Measurements from ENCODE around the gene MEOX1.

- TF ChIP-seq EZH2 (IDR thresholded peaks at IDR 0.05; ENCODE audit: insufficient read depth, poor library complexity, severe bottlenecking) = no peak
- TF ChIP-seq EZH2phosphoT487 (IDR thresholded peaks at IDR 0.05; ENCODE audit: insufficient read depth, low read depth) = no peak
Observed at GRCh38 chr17:43613917-43614316, 47.8 kb downstream of the MEOX1 start.
